Endothelial cell of umbilical vein (primary cell): Measurements from ENCODE around the gene RASGEF1C. TPM values are rescaled to one million over a fixed set of nuclear protein-coding genes. Genes with fewer than 3 reads are reported as not detected.

ENCODE experiments used
- BruUV-seq: library from RNA; stranded (reverse); fragments of 400-500 nt; replicated peaks from 2 replicates; lab custom pipeline; 2021; lab: Mats Ljungman, UMichigan
- CTCF ChIA-PET: fragments of 300-600, 350-600 bp; sonication (Branson Sonifier 250); formaldehyde crosslinking; loops from one replicate; lab custom pipeline; 2021; ENCODE audit warnings: antibody characterized with exemption, inconsistent platforms; lab: Charles Lee
- POLR2A ChIA-PET: fragments of 300-600, 350-600 bp; sonication (Branson Sonifier 250); formaldehyde crosslinking; loops from one replicate; lab custom pipeline; 2021; ENCODE audit warnings: antibody characterized with exemption, inconsistent platforms; lab: Charles Lee
- DNase-seq: peaks from one replicate; pipeline ENCODE4 v3.0.0-alpha.2; 2011; ENCODE audit warnings: low read depth, low spot score
- FAIRE-seq: peaks from 2 replicates; lab custom pipeline; 2011; peaks lifted over from hg19 to GRCh38; lab: Jason Lieb, UNC
- H2AFZ ChIP-seq: 2 replicates; pipeline ENCODE4 v1.6.0; 2012; ENCODE audit warnings: low read depth, low read length, control low read depth, inconsistent platforms
- H3K27ac ChIP-seq: 2 replicates; pipeline ENCODE4 v1.5.1; 2011; ENCODE audit warnings: low read depth, mild to moderate bottlenecking, control low read depth, low read length, moderate library complexity; ENCODE audit not compliant: insufficient read depth
- H3K27me3 ChIP-seq, 2 experiments: 2 replicates each; pipeline versions ENCODE4 v1.6.0 to v1.6.1; 2011; ENCODE audit warnings: low read length in 2 of 2, mixed read lengths in 1 of 2; ENCODE audit not compliant: control insufficient read depth in 2 of 2, insufficient read depth in 2 of 2
- H3K36me3 ChIP-seq, 2 experiments: 2 replicates in 1 of 2; 3 replicates in 1 of 2; pipeline ENCODE4 v1.5.1; 2011; ENCODE audit warnings: low read length in 2 of 2, mild to moderate bottlenecking in 1 of 2, moderate library complexity in 1 of 2; ENCODE audit not compliant: control insufficient read depth in 2 of 2, insufficient read depth in 2 of 2; ENCODE audit errors: extremely low read depth in 1 of 2
- H3K4me1 ChIP-seq: 3 replicates; pipeline ENCODE4 v1.5.1; 2011; ENCODE audit warnings: mild to moderate bottlenecking, low read length; ENCODE audit not compliant: control insufficient read depth, insufficient read depth; ENCODE audit errors: extremely low read depth
- H3K4me2 ChIP-seq: 2 replicates; pipeline ENCODE4 v1.6.1; 2011; ENCODE audit warnings: low read length, control low read depth, mixed read lengths; ENCODE audit not compliant: insufficient read depth
- H3K4me3 ChIP-seq, 3 experiments: fragments of 200-600 bp in 1 of 3; sonication (generic), shearing (Covaris generic) in 1 of 3; replicated peaks in 1 of 3; 2 replicates each; pipeline ENCODE4 v1.5.1; 2011 to 2016; ENCODE audit warnings: control low read depth in 3 of 3, low read length in 3 of 3, mild to moderate bottlenecking in 2 of 3, inconsistent platforms in 1 of 3, low read depth in 1 of 3, moderate library complexity in 1 of 3; ENCODE audit not compliant: insufficient read depth in 1 of 3
- H3K79me2 ChIP-seq: 2 replicates; pipeline ENCODE4 v1.6.0; 2012; ENCODE audit warnings: low read length, inconsistent platforms; ENCODE audit not compliant: control insufficient read depth, insufficient read depth
- H3K9ac ChIP-seq: replicated peaks from 2 replicates; pipeline ENCODE3; 2011; ENCODE audit warnings: low read length, control low read depth; ENCODE audit not compliant: insufficient read depth; ENCODE audit errors: extremely low read depth
- H3K9me1 ChIP-seq: replicated peaks from 3 replicates; pipeline ENCODE4 v1.6.0; 2011; ENCODE audit warnings: mild to moderate bottlenecking, low read length; ENCODE audit not compliant: control insufficient read depth, insufficient read depth; ENCODE audit errors: extremely low read depth
- H3K9me3 ChIP-seq: replicated peaks from 2 replicates; pipeline ENCODE4 v1.5.1; 2012; ENCODE audit warnings: low read length, inconsistent platforms; ENCODE audit not compliant: control insufficient read depth, insufficient read depth
- H4K20me1 ChIP-seq: replicated peaks from 2 replicates; pipeline ENCODE3; 2011; ENCODE audit warnings: mild to moderate bottlenecking, low read length; ENCODE audit not compliant: control insufficient read depth, insufficient read depth; ENCODE audit errors: extremely low read depth
- CTCF ChIP-seq, 2 donors: IDR thresholded peaks; 1 replicate in 1 of 2; 2 replicates in 1 of 2; pipeline ENCODE4 v1.5.1; 2011; ENCODE audit warnings: low read length in 2 of 2, mild to moderate bottlenecking in 2 of 2, moderate library complexity in 2 of 2, control low read depth in 1 of 2, inconsistent platforms in 1 of 2, low read depth in 1 of 2; ENCODE audit not compliant: insufficient read depth in 1 of 2; ENCODE audit errors: extremely low read depth in 1 of 2
- EZH2 ChIP-seq: IDR thresholded peaks from 2 replicates; pipeline ENCODE4 v1.6.1; 2012; ENCODE audit warnings: borderline replicate concordance, low read depth, mild to moderate bottlenecking, moderate library complexity, low read length, inconsistent platforms; ENCODE audit not compliant: severe bottlenecking
- FOS ChIP-seq: IDR thresholded peaks from 2 replicates; pipeline ENCODE4 v1.6.1; 2011; ENCODE audit warnings: mild to moderate bottlenecking, low read length, moderate library complexity, borderline replicate concordance; ENCODE audit not compliant: insufficient read depth
- GATA2 ChIP-seq: IDR thresholded peaks from 2 replicates; pipeline ENCODE4 v1.7.0; 2011; ENCODE audit warnings: low read depth, mild to moderate bottlenecking, moderate library complexity, mixed read lengths, low read length; ENCODE audit not compliant: insufficient read length, insufficient read depth
- JUN ChIP-seq: IDR thresholded peaks from 2 replicates; pipeline ENCODE4 v1.6.1; 2011; ENCODE audit warnings: borderline replicate concordance, low read depth; ENCODE audit not compliant: insufficient read length, insufficient read depth
- MAX ChIP-seq: IDR thresholded peaks from 2 replicates; pipeline ENCODE4 v1.6.1; 2011; ENCODE audit not compliant: insufficient read depth, insufficient read length
- MYC ChIP-seq: IDR thresholded peaks from one replicate; pipeline ENCODE4 v1.6.1; 2011; ENCODE audit warnings: mild to moderate bottlenecking, low read depth, low read length
- POLR2A ChIP-seq: IDR thresholded peaks from 2 replicates; pipeline ENCODE4 v1.6.1; 2012; ENCODE audit warnings: low read depth, mild to moderate bottlenecking, control low read depth, low read length
- POLR2AphosphoS5 ChIP-seq: IDR thresholded peaks from 2 replicates; pipeline ENCODE4 v1.6.1; 2012; ENCODE audit warnings: low read depth, mild to moderate bottlenecking, control low read depth, low read length, moderate library complexity; ENCODE audit not compliant: insufficient read depth
- dilution Hi-C: fragments of 300-500 bp; cut with MboI; formaldehyde crosslinking; loops from one replicate; pipeline ENCODE4 v1.15.0; 2019; ENCODE audit warnings: low sequenced_read_pairs; ENCODE audit not compliant: extremely low pct_ligation_motif_present
- intact Hi-C: fragments of 100-400 bp; cut with micrococcal nuclease; formaldehyde crosslinking; loops from one replicate; pipeline ENCODE4 v1.10.0; 2022
- polyA plus RNA-seq, 4 experiments: library from polyadenylated mRNA; depleted of rRNA in 3 of 4; stranded (reverse) in 3 of 4; unstranded in 1 of 4; fragments of >200 nt; gene quantifications; 2 replicates each; pipeline versions ENCODE4 v1.2.1 to v1.2.3, GENCODE V29; 2011 to 2012; ENCODE audit warnings: missing spikeins in 1 of 4
- total RNA-seq: library from RNA; stranded (reverse); gene quantifications from 2 replicates; pipeline ENCODE4 v1.2.3, GENCODE V29; 2021

RASGEF1C gene
- total and polyA plus RNA-seq, 2 donors (not counting 3 experiments of a cell fraction or from before 2014, with no cell fraction given) = not detected

GRCh38 chr5:180153991-180154390 is 55.0 kb downstream of the RASGEF1C start:
- Histone ChIP-seq H3K36me3 (no peaks in the 10 kb centered on the region), H3K9ac (no peak overlapping the region), H3K9me1 (no peaks in the 10 kb centered on the region), H3K4me2 (no peak overlapping the region), H4K20me1 (no peaks in the 10 kb centered on the region), H3K79me2 (no peaks in the 10 kb centered on the region), H3K4me1 (no peaks in the 10 kb centered on the region), H3K27me3 (no peaks in the 10 kb centered on the region), H3K4me3 (no peak overlapping the region), H3K27ac (no peak overlapping the region), H3K9me3 (no peaks in the 10 kb centered on the region), H2AFZ (no peak overlapping the region)
- intact Hi-C loops = no loop called here
- ChIA-PET CTCF (interaction anchor here (1.0 kb wide), 1 partner anchor 14 kb away, joined by 3 read pairs; no protein-coding TSS in a partner anchor), POLR2A (no interaction called here)
- DNase-seq (no peak), FAIRE-seq (no peak)
- no peak for TF ChIP-seq JUN
- no TSS peak for BruUV-seq
- dilution Hi-C loops = no loop called here

- no peaks in the 10 kb centered on the region for H3K4me1 ChIP-seq
- FAIRE-seq = no peak
- H3K36me3 ChIP-seq = no peaks in the 10 kb centered on the region
- TF ChIP-seq JUN (no peak), POLR2AphosphoS5 (no peak), EZH2 (no peak), POLR2A (no peak), FOS (no peak), MAX (no peak), CTCF (IDR thresholded peaks at IDR 0.05; ENCODE audit: extremely low read depth in 1 of 2, insufficient read depth in 1 of 2, low read depth in 1 of 2, low read length in 2 of 2) (no peak), MYC (no peak), GATA2 (no peak)
- H3K4me3 ChIP-seq = no peak overlapping the region
- H4K20me1 ChIP-seq = no peaks in the 10 kb centered on the region
- ChIA-PET CTCF (no interaction called here), POLR2A (no interaction called here)
- H3K27me3 ChIP-seq = no peaks in the 10 kb centered on the region
- no peaks in the 10 kb centered on the region for H3K9me3 ChIP-seq
- H3K9ac ChIP-seq = no peak overlapping the region
- intact Hi-C loops = no loop called here
- dilution Hi-C loops = no loop called here
- no peak overlapping the region for H2AFZ ChIP-seq
- H3K79me2 ChIP-seq = no peaks in the 10 kb centered on the region
- BruUV-seq = no TSS peak
- H3K27ac ChIP-seq = no peak overlapping the region
- no peaks in the 10 kb centered on the region for H3K9me1 ChIP-seq
- DNase-seq = no peak
- H3K4me2 ChIP-seq = no peak overlapping the region
Observed at GRCh38 chr5:180153099-180153498, 55.9 kb downstream of the RASGEF1C start.
